Left ventricle myocardium inferior (tissue), 1 donor: ENCODE results near the gene IGSF1. TPM values are rescaled to one million over a fixed set of nuclear protein-coding genes. Genes with fewer than 3 reads are reported as not detected.

Experiments
- DNase-seq: peaks from one replicate; pipeline ENCODE4 v3.0.0-alpha.2; 2020
- H3K27ac ChIP-seq: fragments of 200-600 bp; replicated peaks from 2 replicates; pipeline ENCODE4 v1.8.0; 2021
- H3K27me3 ChIP-seq: fragments of 200-600 bp; 2 replicates; pipeline ENCODE4 v1.8.0; 2021; ENCODE audit warnings: low read depth
- H3K36me3 ChIP-seq: fragments of 200-600 bp; 2 replicates; pipeline ENCODE4 v1.8.0; 2021
- H3K4me1 ChIP-seq: fragments of 200-600 bp; 2 replicates; pipeline ENCODE4 v1.8.0; 2021
- H3K4me3 ChIP-seq: fragments of 200-600 bp; 2 replicates; pipeline ENCODE4 v1.8.0; 2021; ENCODE audit warnings: mild to moderate bottlenecking, moderate library complexity
- H3K9me3 ChIP-seq: fragments of 200-600 bp; replicated peaks from 2 replicates; pipeline ENCODE4 v1.8.0; 2021
- CTCF ChIP-seq: fragments of 200-600 bp; IDR thresholded peaks from 2 replicates; pipeline ENCODE4 v1.8.0; 2021; ENCODE audit warnings: antibody characterized with exemption, mild to moderate bottlenecking, borderline replicate concordance
- intact Hi-C: fragments of 100-400 bp; cut with micrococcal nuclease; formaldehyde crosslinking; loops from one replicate; pipeline ENCODE4 v1.11.0; 2022
- total RNA-seq: library from RNA; stranded (reverse); fragmentation: NEBNext Ultra II Directional; extraction: Animal tissue kit (Norgen Biotek cat#: 25700); gene quantifications from one replicate; pipeline ENCODE4 v1.2.1, GENCODE V29; 2021
- donor health status: DM: no; HTN: yes; CAD: no; lungs with severe emphysema.

The IGSF1 gene
- total RNA-seq, 1 donor from 2014 or later = 2.4 TPM

- no peak overlapping the region for H3K27ac ChIP-seq
- H3K4me1 ChIP-seq = no peaks in the 10 kb centered on the region
- TF ChIP-seq CTCF = no peak
- no peak for DNase-seq
- H3K4me3 ChIP-seq = no peak overlapping the region
- no peaks in the 10 kb centered on the region for H3K36me3 ChIP-seq
- H3K9me3 ChIP-seq = no peaks in the 10 kb centered on the region
- intact Hi-C loops = no loop called here
- H3K27me3 ChIP-seq = no peaks in the 10 kb centered on the region
These were observed 51.7 kb downstream of the IGSF1 start for GRCh38 chrX:131237363-131237762.

- no peaks in the 10 kb centered on the region for H3K27me3 ChIP-seq
- DNase-seq = no peak
- no peaks in the 10 kb centered on the region for H3K36me3 ChIP-seq
- no peaks in the 10 kb centered on the region for H3K4me1 ChIP-seq
- H3K27ac ChIP-seq = no peak overlapping the region
- intact Hi-C loops = no loop called here
- no peak overlapping the region for H3K4me3 ChIP-seq
- no peaks in the 10 kb centered on the region for H3K9me3 ChIP-seq
- TF ChIP-seq CTCF = no peak
These were observed 53.1 kb downstream of the IGSF1 start for GRCh38 chrX:131235768-131236545.

- Histone ChIP-seq H3K4me3 (no peak overlapping the region), H3K4me1 (no peaks in the 10 kb centered on the region), H3K27me3 (no peaks in the 10 kb centered on the region), H3K9me3 (no peaks in the 10 kb centered on the region), H3K36me3 (no peaks in the 10 kb centered on the region), H3K27ac (no peak overlapping the region)
- DNase-seq = no peak
- TF ChIP-seq CTCF = no peak
- intact Hi-C loops = no loop called here
These were observed 61.5 kb downstream of the IGSF1 start for GRCh38 chrX:131227608-131228007.

- Histone ChIP-seq H3K36me3 (no peaks in the 10 kb centered on the region), H3K9me3 (no peaks in the 10 kb centered on the region), H3K4me3 (no peak overlapping the region), H3K4me1 (no peaks in the 10 kb centered on the region), H3K27ac (no peak overlapping the region), H3K27me3 (no peaks in the 10 kb centered on the region)
- DNase-seq = no peak
- intact Hi-C loops = no loop called here
- TF ChIP-seq CTCF = no peak
These were observed 62.5 kb downstream of the IGSF1 start for GRCh38 chrX:131226591-131226990.

- DNase-seq = no peak
- Histone ChIP-seq H3K4me3 (no peak overlapping the region), H3K4me1 (no peaks in the 10 kb centered on the region), H3K36me3 (no peaks in the 10 kb centered on the region), H3K9me3 (no peaks in the 10 kb centered on the region), H3K27me3 (no peaks in the 10 kb centered on the region), H3K27ac (no peak overlapping the region)
- TF ChIP-seq CTCF = no peak
- intact Hi-C loops = no loop called here
These were observed 64.0 kb downstream of the IGSF1 start for GRCh38 chrX:131225078-131225477.

Other genes with a start within 250 kb of the IGSF1 start
- not detected for gene ARHGAP36, start 231.0 kb downstream of the IGSF1 start, total RNA-seq